Measurements from ENCODE around the gene SESTD1.
A peak's percentile ranks its signal among the peaks of the same experiment; 100 is the strongest.

The SESTD1 gene, protein sequence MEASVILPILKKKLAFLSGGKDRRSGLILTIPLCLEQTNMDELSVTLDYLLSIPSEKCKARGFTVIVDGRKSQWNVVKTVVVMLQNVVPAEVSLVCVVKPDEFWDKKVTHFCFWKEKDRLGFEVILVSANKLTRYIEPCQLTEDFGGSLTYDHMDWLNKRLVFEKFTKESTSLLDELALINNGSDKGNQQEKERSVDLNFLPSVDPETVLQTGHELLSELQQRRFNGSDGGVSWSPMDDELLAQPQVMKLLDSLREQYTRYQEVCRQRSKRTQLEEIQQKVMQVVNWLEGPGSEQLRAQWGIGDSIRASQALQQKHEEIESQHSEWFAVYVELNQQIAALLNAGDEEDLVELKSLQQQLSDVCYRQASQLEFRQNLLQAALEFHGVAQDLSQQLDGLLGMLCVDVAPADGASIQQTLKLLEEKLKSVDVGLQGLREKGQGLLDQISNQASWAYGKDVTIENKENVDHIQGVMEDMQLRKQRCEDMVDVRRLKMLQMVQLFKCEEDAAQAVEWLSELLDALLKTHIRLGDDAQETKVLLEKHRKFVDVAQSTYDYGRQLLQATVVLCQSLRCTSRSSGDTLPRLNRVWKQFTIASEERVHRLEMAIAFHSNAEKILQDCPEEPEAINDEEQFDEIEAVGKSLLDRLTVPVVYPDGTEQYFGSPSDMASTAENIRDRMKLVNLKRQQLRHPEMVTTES

GRCh38 chr2:179264368-179265081 is at the start of gene SESTD1:
TSS of gene SESTD1 (minus strand) at chr2:179264832. CDS start at chr2:179191841, 72,991 bp downstream.
- DNase-seq: peak; percentile 83

DNA sequence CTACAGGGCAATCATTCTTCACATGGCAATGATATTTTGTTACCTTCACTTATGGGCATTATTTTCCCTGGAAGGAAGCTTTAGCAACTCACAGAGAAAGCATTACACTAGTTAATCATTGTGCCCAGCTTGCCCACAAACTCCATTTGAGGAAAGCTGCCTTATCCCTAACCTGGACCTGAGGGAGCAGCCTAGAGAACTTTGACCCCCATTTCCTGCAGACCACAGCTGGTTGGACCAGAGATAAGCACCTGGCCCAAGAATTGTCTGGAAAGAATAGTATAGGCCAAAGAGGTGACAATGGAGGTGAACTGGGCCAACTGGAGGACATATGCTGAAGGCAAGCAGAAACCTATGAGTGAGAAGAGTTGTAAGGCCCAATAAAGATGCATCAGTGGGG is 48.4 kb upstream of the SESTD1 start:
- no peak for DNase-seq

DNA sequence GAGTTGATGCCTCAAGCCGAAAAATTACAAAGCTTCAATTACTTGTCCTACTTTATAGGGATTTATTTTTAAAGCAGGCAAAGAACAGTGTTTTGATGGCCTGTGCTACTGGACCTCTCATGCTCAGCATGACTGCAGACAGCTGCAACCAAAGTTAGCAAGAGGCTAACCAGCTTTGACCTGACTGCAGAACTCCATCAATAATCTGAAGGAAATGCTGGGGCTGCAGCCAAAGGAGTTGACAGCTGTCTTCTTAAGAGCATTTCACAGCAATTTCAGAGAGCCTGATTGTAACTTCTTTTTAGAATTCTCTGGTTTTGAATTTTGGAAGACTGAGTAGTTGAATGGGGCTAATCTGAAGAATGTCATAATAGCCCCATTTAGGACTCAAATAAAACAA is 46.5 kb upstream of the SESTD1 start:
- DNase-seq: peak; percentile 59

DNA sequence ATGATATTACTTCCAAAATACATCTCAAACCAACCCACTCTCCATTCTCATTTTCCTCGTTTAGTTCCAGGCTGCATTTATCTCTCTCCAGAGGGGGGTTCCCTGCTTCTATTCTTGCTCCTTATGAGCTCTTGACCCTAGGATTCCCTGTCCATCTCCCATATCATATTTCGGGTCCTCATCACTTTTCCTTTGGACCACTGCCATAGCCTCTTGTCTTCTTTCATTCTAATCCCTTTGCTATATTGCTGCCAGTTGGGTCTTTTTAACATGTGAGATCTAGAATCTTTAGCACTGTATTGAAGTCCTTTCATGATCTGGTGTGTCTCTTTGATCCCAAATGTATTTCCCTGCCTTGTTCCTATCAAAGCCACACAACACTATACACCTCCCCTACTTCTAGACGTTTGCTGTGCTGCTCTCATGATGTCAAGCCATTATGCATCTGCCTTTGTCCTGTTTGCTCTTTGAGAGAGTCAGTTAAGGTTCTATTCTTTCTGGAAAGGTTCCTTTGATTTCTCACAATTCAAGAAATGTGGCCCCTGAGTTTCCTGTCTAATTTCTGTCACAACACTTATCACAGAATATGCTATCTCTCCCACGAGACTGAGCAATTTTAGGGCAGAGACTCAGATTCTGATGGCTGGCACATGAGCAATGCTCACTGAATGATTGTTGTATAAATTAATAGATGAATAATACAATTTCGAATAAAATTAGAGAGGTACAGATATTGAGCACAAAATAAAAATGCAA is 43.2 kb upstream of the SESTD1 start:
- no peak for DNase-seq

DNA sequence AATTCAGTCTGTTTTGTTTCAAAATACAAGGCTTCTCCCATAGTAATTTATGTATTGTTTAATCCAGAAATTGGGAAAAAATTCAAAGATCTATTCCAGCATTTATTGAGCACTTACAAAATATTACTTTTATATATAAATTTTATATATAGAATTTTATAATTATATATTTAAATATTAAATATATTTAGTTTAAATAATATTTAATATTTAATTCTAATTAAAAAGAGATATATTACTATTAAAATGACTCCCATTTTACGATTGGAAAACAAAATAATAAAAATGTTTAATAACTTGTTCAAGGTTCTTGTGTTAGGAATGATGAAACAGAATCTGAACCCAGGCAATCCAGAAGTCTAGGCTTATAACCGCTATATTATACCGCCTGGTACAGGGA is 40.5 kb upstream of the SESTD1 start:
- DNase-seq: no peak

- no peak for DNase-seq
Measured at GRCh38 chr2:179304424-179304823, 39.8 kb upstream of the SESTD1 start.

DNA sequence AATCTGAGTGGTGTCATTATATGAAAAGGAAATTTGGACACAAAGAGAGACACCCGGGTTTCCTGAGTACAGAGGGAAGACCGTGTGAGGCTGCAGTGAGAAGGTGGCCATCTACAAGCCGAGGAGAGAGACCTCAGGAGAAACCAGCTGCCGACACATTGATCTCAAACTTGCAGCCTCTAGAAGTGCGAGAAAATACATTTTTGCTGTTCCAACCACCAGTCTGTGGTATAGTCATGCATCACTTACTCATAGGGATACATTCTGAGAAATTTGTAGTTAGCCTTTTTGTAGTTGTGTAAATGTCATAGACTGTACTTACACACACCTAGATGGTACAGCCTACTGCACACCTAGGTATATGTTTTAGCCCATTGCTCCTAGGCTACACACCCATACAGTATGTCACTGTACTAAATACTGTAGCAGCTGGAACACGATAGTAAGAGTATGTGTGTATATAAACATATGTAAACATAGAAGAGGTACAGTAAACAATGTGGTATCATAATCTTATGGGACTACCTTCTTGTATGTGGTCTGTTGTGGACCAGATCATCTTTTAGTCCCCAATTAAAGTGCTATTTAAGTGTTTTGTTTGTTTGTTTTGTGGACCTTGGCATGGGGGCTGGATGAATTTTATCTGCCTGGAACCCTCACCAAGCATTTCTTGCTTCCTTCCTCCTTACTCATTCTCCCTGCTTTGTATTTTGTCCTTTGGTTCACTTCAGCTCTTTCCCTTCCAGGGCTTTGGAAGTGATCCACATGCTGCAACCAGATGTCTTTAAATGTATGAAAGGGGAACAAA is 38.3 kb upstream of the SESTD1 start:
- DNase-seq: no peak

DNA sequence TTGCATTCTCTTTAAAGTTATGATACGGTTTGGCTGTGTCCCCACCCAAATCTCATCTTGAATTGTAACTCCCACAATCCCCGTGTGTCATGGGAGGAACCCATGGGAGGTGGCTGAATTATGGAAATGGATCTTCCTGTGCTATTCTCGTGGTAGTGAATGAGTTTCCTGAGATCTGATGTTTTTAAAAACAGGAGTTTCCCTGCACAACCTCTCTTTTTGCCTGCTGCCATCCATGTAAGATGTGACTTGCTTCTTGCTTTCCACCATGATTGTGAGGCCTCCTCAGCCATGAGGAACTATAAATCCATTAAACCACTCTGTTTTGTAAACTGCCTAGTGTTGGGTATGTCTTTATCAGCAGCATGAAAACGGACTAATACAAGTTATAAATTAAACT is 37.5 kb upstream of the SESTD1 start:
- DNase-seq: no peak

- DNase-seq: no peak
Measured at GRCh38 chr2:179298666-179299065, 34.0 kb upstream of the SESTD1 start.

- no peak for DNase-seq
Measured at GRCh38 chr2:179297927-179298326, 33.3 kb upstream of the SESTD1 start.

- DNase-seq: no peak
Measured at GRCh38 chr2:179290329-179290728, 25.7 kb upstream of the SESTD1 start.

DNA sequence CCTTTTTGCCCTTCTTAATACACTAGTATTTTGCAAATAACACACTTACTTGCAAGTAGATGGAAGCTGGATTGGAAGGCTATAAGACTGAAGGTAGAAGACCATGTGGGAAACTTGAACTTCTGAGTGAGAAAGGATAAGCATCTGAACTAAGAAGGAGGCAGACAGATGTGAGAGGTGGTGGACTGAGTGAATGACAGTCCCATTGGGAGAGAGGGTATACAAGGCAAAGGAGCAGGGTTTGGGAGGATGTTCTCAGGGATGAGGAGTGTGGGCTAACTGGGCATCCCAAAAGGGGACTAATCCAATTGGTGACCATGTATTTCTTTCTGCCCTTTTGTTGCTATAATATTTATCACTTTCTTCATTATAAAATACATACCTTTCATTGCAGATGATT is 20.4 kb upstream of the SESTD1 start:
- DNase-seq: no peak

DNA sequence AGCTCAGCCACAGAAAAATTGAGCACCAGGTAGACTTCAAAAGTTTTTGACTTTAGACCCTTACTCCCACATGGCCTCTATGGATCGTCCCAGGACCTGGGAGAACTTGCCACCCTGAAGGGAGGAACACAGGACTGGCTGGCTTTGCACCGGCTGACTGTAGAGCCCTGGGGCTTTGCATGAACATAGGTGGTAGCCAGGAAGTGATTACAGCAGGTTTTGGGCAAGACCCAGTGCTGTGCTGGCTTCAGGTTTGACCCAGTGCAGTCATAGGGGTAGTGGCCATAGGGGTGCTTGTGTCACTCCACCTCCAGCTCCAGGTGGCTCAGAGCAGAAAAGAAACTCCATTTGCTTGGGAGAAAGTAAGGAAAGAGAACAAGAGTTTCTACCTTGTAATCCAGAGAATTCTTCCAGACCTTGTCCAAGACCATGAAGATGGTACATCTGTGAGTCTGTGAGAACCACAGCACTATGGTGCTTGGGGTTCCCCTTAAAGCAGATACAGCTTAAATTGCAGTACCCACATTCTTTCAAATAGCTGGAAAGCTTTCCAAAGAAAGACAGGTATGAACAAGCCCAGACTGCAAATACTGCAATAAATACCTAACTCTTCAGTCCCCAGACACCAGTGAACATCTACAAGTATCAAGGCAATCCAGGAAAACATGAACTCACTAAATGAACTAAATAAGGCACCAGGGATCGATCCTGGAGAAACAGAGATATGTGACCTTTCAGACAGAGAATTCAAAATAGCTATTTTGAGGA is 13.0 kb upstream of the SESTD1 start:
- no peak for DNase-seq

DNA sequence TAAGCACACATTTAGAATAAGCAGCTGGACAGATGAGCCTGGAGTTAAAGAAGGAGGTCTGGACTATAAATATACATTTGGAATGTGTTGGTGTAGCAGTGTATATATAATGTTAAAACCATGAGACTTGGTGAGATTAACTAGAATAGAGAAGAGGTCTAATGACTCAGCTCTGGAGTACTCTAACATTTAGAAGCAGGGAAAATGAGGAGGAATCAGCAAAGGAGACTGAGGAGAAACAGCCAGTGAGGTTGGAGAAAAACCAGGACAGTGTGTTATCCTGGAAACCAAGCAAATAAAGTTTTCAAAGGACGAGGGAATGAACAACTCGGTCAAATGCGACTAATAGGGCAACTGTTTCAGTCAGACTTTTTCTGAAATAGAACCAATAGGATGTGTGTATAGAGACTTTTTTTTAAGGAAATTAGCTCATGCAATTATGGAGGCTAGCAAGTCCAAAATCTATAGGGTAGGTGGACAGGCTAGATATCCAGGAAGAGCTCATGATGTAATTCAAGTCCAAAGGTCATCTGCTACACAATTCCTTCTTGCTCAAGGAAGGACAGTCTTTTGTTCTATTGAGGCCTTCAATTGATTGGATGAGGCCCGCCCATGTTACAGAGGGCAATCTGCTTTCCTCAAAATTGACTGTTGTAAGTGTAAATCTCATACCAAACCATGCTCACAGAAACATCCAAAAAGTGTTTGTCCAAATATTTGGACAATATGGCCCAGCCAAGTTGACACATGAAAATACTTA is 10.8 kb upstream of the SESTD1 start:
- DNase-seq: no peak

- no peak for DNase-seq
Measured at GRCh38 chr2:179274749-179275148, 10.1 kb upstream of the SESTD1 start.

GRCh38 chr2:179273461-179273962 is 8.9 kb upstream of the SESTD1 start:
- no peak for DNase-seq

GRCh38 chr2:179272406-179273192 is 8.0 kb upstream of the SESTD1 start:
- DNase-seq: no peak

- DNase-seq: no peak
Measured at GRCh38 chr2:179270689-179271088, 6.1 kb upstream of the SESTD1 start.

GRCh38 chr2:179268277-179268925 is 3.8 kb upstream of the SESTD1 start:
- no peak for DNase-seq
